GM08714 (cell line): ENCODE data around the gene SLC25A12.
"Not testable (repeated sequence)": the region's sequence is repeated elsewhere in the genome, so short reads cannot be mapped to it uniquely, and the experiment has no call there.

Experiments used
- H3K4me3 ChIP-seq: fragments of 200-500 bp; sonication (Bioruptor generic); 2 replicates; pipeline ENCODE4 v1.5.1; 2014; ENCODE audit warnings: mild to moderate bottlenecking, low read length, inconsistent platforms
- ZNF274 ChIP-seq: IDR thresholded peaks from 2 replicates; pipeline ENCODE4 v1.6.1; 2012; ENCODE audit warnings: mild to moderate bottlenecking, low read depth, low read length

The SLC25A12 gene

GRCh38 chr2:171902840-171903420 is 8.9 kb upstream of the SLC25A12 start:
- no peak overlapping the region for H3K4me3 ChIP-seq
- TF ChIP-seq ZNF274 = no peak

- H3K4me3 ChIP-seq = not testable (repeated sequence)
Observed at GRCh38 chr2:171899623-171900282, 5.7 kb upstream of the SLC25A12 start.

GRCh38 chr2:171895786-171896185 is 1.7 kb upstream of the SLC25A12 start:
- no peak overlapping the region for H3K4me3 ChIP-seq
- no peak for TF ChIP-seq ZNF274

- TF ChIP-seq ZNF274 = no peak
- peak overlapping the region; percentile 94 for H3K4me3 ChIP-seq
Observed at GRCh38 chr2:171894612-171894947, 536 bp upstream of the SLC25A12 start.

GRCh38 chr2:171893196-171893823 is 734 bp downstream of the SLC25A12 start:
- TF ChIP-seq ZNF274 = no peak

GRCh38 chr2:171889808-171890207 is 4.2 kb downstream of the SLC25A12 start:
- TF ChIP-seq ZNF274 = no peak

More at GRCh38 chr2:171893196-171893823, 734 bp downstream of the SLC25A12 start:
- H3K4me3 ChIP-seq = peak overlapping the region; percentile 94

GRCh38 chr2:171889333-171889732 is 4.7 kb downstream of the SLC25A12 start:
- TF ChIP-seq ZNF274 = no peak
- H3K4me3 ChIP-seq = no peak overlapping the region

More at GRCh38 chr2:171889808-171890207, 4.2 kb downstream of the SLC25A12 start:
- H3K4me3 ChIP-seq = no peak overlapping the region

GRCh38 chr2:171883275-171883893 is 10.7 kb downstream of the SLC25A12 start:
- TF ChIP-seq ZNF274 = no peak
- H3K4me3 ChIP-seq = no peak overlapping the region

GRCh38 chr2:171882089-171882769 is 11.8 kb downstream of the SLC25A12 start:
- H3K4me3 ChIP-seq = no peak overlapping the region
- TF ChIP-seq ZNF274 = no peak

- H3K4me3 ChIP-seq = no peak overlapping the region
- no peak for TF ChIP-seq ZNF274
Observed at GRCh38 chr2:171880774-171881173, 13.3 kb downstream of the SLC25A12 start.

- no peak overlapping the region for H3K4me3 ChIP-seq
- no peak for TF ChIP-seq ZNF274
Observed at GRCh38 chr2:171879865-171880264, 14.2 kb downstream of the SLC25A12 start.

GRCh38 chr2:171878481-171878993 is 15.5 kb downstream of the SLC25A12 start:
- no peak for TF ChIP-seq ZNF274
- no peak overlapping the region for H3K4me3 ChIP-seq

- TF ChIP-seq ZNF274 = no peak
- no peak overlapping the region for H3K4me3 ChIP-seq
Observed at GRCh38 chr2:171874963-171875362, 19.1 kb downstream of the SLC25A12 start.

GRCh38 chr2:171874517-171874916 is 19.5 kb downstream of the SLC25A12 start:
- no peak overlapping the region for H3K4me3 ChIP-seq
- no peak for TF ChIP-seq ZNF274
